ENCODE data around the gene DUSP19. TPM values are rescaled to one million over a fixed set of nuclear protein-coding genes. Genes with fewer than 3 reads are reported as not detected.

DUSP19 gene
- total and polyA plus RNA-seq, 4 donors: 0.27 to 2.2 (median 0.68) TPM

DNA sequence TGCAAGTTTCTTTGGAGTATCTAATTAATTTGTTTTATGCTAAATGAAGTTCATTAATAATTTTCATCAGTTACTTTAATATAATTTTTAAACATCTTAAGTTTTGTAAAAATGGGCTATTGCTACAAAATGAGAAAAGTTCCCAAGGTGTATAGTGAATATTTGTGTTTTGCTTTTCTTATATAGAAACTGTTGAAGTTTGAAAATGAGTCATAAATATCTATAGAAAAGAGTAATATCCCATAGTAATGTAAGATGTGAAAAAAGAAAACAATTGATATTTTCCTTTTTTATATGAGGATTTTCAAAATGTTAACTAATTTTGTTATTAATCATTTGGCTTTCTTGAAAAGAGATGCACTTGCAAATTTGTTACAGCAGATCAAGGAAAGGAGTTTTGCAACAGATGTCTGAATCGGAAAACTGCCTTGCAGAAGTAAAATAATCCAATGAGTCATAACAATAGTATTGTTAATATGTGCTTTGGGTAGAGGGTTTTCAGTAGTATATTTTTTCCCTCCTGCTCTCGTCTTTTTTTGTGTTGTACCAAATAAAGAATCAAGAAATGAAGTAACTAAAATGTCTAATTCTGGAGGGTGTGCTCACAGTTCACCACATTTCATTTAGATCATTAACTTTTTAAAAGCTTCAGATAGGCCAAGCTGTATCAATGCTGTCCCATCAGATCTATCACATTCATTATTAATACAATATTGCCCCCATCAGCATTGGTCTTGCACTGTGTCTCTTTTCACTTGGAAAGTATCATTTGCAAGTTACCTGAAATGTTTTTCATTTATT lies 15.5 kb downstream of the DUSP19 start:
- no peak for TF ChIP-seq RXRA (IDR thresholded peaks at IDR 0.05)
- peak; percentile 52 to 68 for TF ChIP-seq RAD21 (IDR thresholded peaks at IDR 0.05)
- TF ChIP-seq ATF3 (IDR thresholded peaks at IDR 0.05): no peak
- no peak for TF ChIP-seq NR2F2 (IDR thresholded peaks at IDR 0.05)
- peak; percentile 21 for TF ChIP-seq CTCF (IDR thresholded peaks at IDR 0.05; ENCODE audit: low read depth, low read length, missing input control)
- no peak for TF ChIP-seq FOXA1 (IDR thresholded peaks at IDR 0.05)
- no peak for TF ChIP-seq FOXA2 (IDR thresholded peaks at IDR 0.05)
- Histone ChIP-seq H3K9ac (ENCODE audit: low read depth in 1 of 2, low read length in 2 of 2) (no peak overlapping the region), H3K4me1 (ENCODE audit: control insufficient read depth in 4 of 4, insufficient read depth in 4 of 4, low read length in 3 of 4) (peaks cover 0 to 3% (median 0%) of the 10 kb centered on the region in 4 donors), H3K9me3 (ENCODE audit: control insufficient read depth in 4 of 4, low read length in 3 of 4) (no peaks in the 10 kb centered on the region), H3K27me3 (ENCODE audit: control insufficient read depth in 4 of 4, insufficient read depth in 4 of 4, low read length in 3 of 4) (no peaks in the 10 kb centered on the region), H3K27ac (ENCODE audit: low read depth in 1 of 2, low read length in 2 of 2) (no peak overlapping the region), H3K4me3 (ENCODE audit: low read depth in 1 of 3, low read length in 3 of 3) (no peak overlapping the region), H3K36me3 (ENCODE audit: control insufficient read depth in 4 of 4, insufficient read depth in 3 of 4, low read depth in 1 of 4, low read length in 3 of 4) (no peaks in the 10 kb centered on the region)
- DNase-seq (ENCODE audit: low spot score): no peak
- WGBS: 77% methylated on average over 2 of the region's 2 CpGs

DNA sequence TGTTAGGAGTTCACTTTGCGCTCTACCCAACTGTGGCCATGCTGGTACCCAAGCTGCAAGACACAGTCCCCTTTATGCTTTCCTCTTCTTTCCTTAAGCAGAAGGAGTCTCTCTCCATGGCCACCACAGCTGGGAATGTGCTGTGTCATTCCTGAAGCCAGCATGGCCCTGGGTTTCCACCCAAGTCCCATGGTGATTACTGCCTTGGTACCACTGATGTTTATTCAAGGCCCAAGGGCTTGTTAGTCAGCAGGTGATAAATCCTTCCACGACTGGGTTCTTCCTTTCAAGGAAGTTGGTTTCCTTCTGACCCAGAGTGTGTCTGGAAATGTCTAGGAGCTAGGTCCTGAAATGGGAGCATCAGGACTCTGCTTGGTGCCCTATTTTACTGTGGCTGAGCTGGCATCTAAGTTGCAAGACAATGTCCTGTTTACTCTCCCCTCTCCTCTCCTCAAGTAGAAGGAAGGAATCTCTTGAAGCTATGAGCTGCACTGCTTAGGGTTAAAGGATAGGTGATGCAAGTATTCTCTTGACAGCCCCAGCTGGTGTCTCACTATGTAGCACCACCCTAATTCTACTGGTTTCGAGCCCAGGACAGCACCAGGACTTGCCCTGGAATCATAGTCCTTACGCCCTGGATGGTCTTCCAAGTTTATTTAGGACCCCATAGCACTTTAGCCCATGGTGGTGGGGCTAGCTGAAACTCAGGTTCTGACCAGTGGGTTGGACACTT lies 27.0 kb downstream of the DUSP19 start:
- H3K4me1 ChIP-seq (ENCODE audit: control insufficient read depth in 4 of 4, insufficient read depth in 4 of 4, low read length in 3 of 4): no peaks in the 10 kb centered on the region

More for the DNA sequence above, 27.0 kb downstream of the DUSP19 start:
- TF ChIP-seq RXRA (IDR thresholded peaks at IDR 0.05) (no peak), NR2F2 (IDR thresholded peaks at IDR 0.05) (no peak), HNF4A (conservative IDR thresholded peaks at IDR 0.05) (no peak), HNF4G (IDR thresholded peaks at IDR 0.05) (no peak), REST (IDR thresholded peaks at IDR 0.05) (no peak), JUND (IDR thresholded peaks at IDR 0.05) (no peak), FOXA1 (IDR thresholded peaks at IDR 0.05) (no peak), RAD21 (IDR thresholded peaks at IDR 0.05) (no peak), YY1 (IDR thresholded peaks at IDR 0.05) (no peak)
- TF ChIP-seq, protein P1, sequence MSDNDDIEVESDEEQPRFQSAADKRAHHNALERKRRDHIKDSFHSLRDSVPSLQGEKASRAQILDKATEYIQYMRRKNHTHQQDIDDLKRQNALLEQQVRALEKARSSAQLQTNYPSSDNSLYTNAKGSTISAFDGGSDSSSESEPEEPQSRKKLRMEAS (IDR thresholded peaks at IDR 0.05): no peak
- Histone ChIP-seq H3K27me3 (ENCODE audit: control insufficient read depth in 4 of 4, insufficient read depth in 4 of 4, low read length in 3 of 4) (no peaks in the 10 kb centered on the region), H3K36me3 (ENCODE audit: control insufficient read depth in 4 of 4, insufficient read depth in 3 of 4, low read depth in 1 of 4, low read length in 3 of 4) (no peaks in the 10 kb centered on the region), H3K9me3 (ENCODE audit: control insufficient read depth in 4 of 4, low read length in 3 of 4) (no peaks in the 10 kb centered on the region), H3K9ac (ENCODE audit: low read depth in 1 of 2, low read length in 2 of 2) (no peak overlapping the region), H3K27ac (ENCODE audit: low read depth in 1 of 2, low read length in 2 of 2) (no peak overlapping the region), H3K4me3 (ENCODE audit: low read depth in 1 of 3, low read length in 3 of 3) (no peak overlapping the region)
- DNase-seq (ENCODE audit: low spot score): no peak
- WGBS: 74% methylated on average over 4 of the region's 4 CpGs

Measured in liver (tissue), 9 donors.